A549 (cell line): Measurements from ENCODE around the gene KIAA0825. TPM values are rescaled to one million over a fixed set of nuclear protein-coding genes. Genes with fewer than 3 reads are reported as not detected.

ENCODE experiments used
- ATAC-seq, 2 experiments: fragments of 200-7000 bp in 1 of 2; fragments of >200 bp in 1 of 2; cut with Nextera tagmentation in 1 of 2; cut with Tn5 transposase in 1 of 2; 3 replicates each; pipeline versions ENCODE4 v1.8.0 to v1.9.1; 2018 to 2020; ENCODE audit warnings: mild to moderate bottlenecking in 1 of 2, moderate library complexity in 1 of 2
- CTCF ChIA-PET: fragments of 300-600 bp; sonication (Branson Sonifier 250); formaldehyde crosslinking; extraction: SDS; loops from one replicate; lab custom pipeline; 2021; ENCODE audit warnings: antibody characterized with exemption, inconsistent platforms; lab: Yijun Ruan, JAX
- POLR2A ChIA-PET: fragments of 350-600 bp; formaldehyde crosslinking; extraction: SDS; loops from one replicate; lab custom pipeline; 2021; ENCODE audit warnings: antibody characterized with exemption, inconsistent platforms; lab: Yijun Ruan, JAX
- DNase-seq, 2 experiments: peaks; one replicate each; pipeline versions ENCODE4 v3.0.0 to v3.0.0-alpha.2; 2011 to 2016; ENCODE audit warnings: low read depth in 1 of 2, low spot score in 1 of 2
- FAIRE-seq: peaks from 2 replicates; lab custom pipeline; 2011; peaks lifted over from hg19 to GRCh38; lab: Jason Lieb, UNC
- H3K27ac ChIP-seq, 2 experiments: fragments of >200 bp; sonication (Bioruptor Twin); formaldehyde crosslinking; 3 replicates each; pipeline ENCODE4 v1.5.1; 2016 to 2017
- H3K4me1 ChIP-seq: fragments of >200 bp; sonication (Bioruptor Twin); formaldehyde crosslinking; 3 replicates; pipeline ENCODE4 v1.6.1; 2016
- H3K4me2 ChIP-seq: fragments of >200 bp; sonication (Bioruptor Twin); formaldehyde crosslinking; 3 replicates; pipeline ENCODE4 v1.6.1; 2016
- H3K4me3 ChIP-seq: fragments of >200 bp; sonication (Bioruptor Twin); formaldehyde crosslinking; 3 replicates; pipeline ENCODE4 v1.5.1; 2016
- H3K9me3 ChIP-seq: fragments of >200 bp; sonication (Bioruptor Twin); formaldehyde crosslinking; 3 replicates; pipeline ENCODE4 v1.6.1; 2016
- CBX2 ChIP-seq: fragments of 200-600 bp; sonication (generic); IDR thresholded peaks from 2 replicates; pipeline ENCODE4 v1.6.1; 2016; ENCODE audit warnings: low read depth, mild to moderate bottlenecking, borderline replicate concordance
- CBX8 ChIP-seq: fragments of 200-600 bp; sonication (generic); IDR thresholded peaks from 2 replicates; pipeline ENCODE4 v1.6.1; 2016
- CEBPB ChIP-seq, 2 experiments: fragments of >200 bp in 1 of 2; sonication (Bioruptor Twin) in 1 of 2; formaldehyde crosslinking in 1 of 2; IDR thresholded peaks; 2 replicates each; pipeline ENCODE4 v1.6.1; 2012 to 2016
- EHMT2 ChIP-seq: fragments of 200-600 bp; sonication (generic); IDR thresholded peaks from 2 replicates; pipeline ENCODE4 v1.6.1; 2016; ENCODE audit warnings: antibody characterized with exemption, low read depth, mild to moderate bottlenecking, moderate library complexity
- ESRRA ChIP-seq: fragments of 150-350 bp; IDR thresholded peaks from 2 replicates; pipeline ENCODE4 v1.6.1; 2014; ENCODE audit warnings: mild to moderate bottlenecking, low read length, borderline replicate concordance
- GATA3 ChIP-seq: IDR thresholded peaks from 2 replicates; pipeline ENCODE4 v1.6.1; 2012; ENCODE audit warnings: borderline replicate concordance
- HDAC2 ChIP-seq: fragments of 200-600 bp; sonication (generic); IDR thresholded peaks from 2 replicates; pipeline ENCODE4 v1.6.1; 2016
- HEYL ChIP-seq: fragments of 250-450 bp; sonication (Bioruptor Pico); IDR thresholded peaks from 2 replicates; pipeline ENCODE4 v1.8.0; 2021; ENCODE audit warnings: mild to moderate bottlenecking, moderate library complexity
- HOXB13 ChIP-seq: fragments of 250-450 bp; sonication (Bioruptor Pico); IDR thresholded peaks from 2 replicates; pipeline ENCODE4 v1.5.0; 2020; ENCODE audit warnings: low read depth, mild to moderate bottlenecking, moderate library complexity
- JUNB ChIP-seq: fragments of >200 bp; sonication (Bioruptor Twin); formaldehyde crosslinking; IDR thresholded peaks from 2 replicates; pipeline ENCODE4 v1.6.1; 2016
- KDM1A ChIP-seq: fragments of 200-600 bp; sonication (generic); IDR thresholded peaks from 2 replicates; pipeline ENCODE4 v1.6.1; 2016; ENCODE audit warnings: low read depth, mild to moderate bottlenecking
- MAZ ChIP-seq: fragments of 150-350 bp; IDR thresholded peaks from 2 replicates; pipeline ENCODE4 v1.6.1; 2014; ENCODE audit warnings: antibody characterized with exemption, low read depth, low read length, borderline replicate concordance
- MYC ChIP-seq: IDR thresholded peaks from 2 replicates; pipeline ENCODE4 v1.6.1; 2012; ENCODE audit warnings: mild to moderate bottlenecking, inconsistent platforms, low read length, improper control_type of control experiment, borderline replicate concordance
- NFE2L2 ChIP-seq: fragments of 150-350 bp; conservative IDR thresholded peaks from 2 replicates; pipeline ENCODE4 v1.6.1; 2014; ENCODE audit warnings: low read length
- NR3C1 ChIP-seq: fragments of >200 bp; sonication (Bioruptor Twin); formaldehyde crosslinking; IDR thresholded peaks from 3 replicates; pipeline ENCODE4 v1.6.1; 2017
- RFX5 ChIP-seq: fragments of 450-650 bp; IDR thresholded peaks from 2 replicates; pipeline ENCODE4 v1.7.1; 2014; ENCODE audit warnings: antibody characterized with exemption, mild to moderate bottlenecking, moderate library complexity
- RNF2 ChIP-seq: fragments of 200-600 bp; sonication (generic); IDR thresholded peaks from 2 replicates; pipeline ENCODE4 v1.6.1; 2016; ENCODE audit warnings: low read depth, mild to moderate bottlenecking, antibody characterized with exemption, moderate library complexity, borderline replicate concordance
- WGBS: methylation state at CpG from one replicate; pipeline ENCODE4 v1.1.6; 2017; ENCODE audit errors: missing lambda C conversion rate; 5-methylcytosine and 5-hydroxymethylcytosine counted together
- polyA plus RNA-seq, 4 experiments: library from polyadenylated mRNA; depleted of rRNA in 3 of 4; stranded (reverse); fragments of >200 nt; fragmentation: RNase III in 1 of 4; extraction: RNeasy Plus Mini Kit Qiagen cat#74134 plus additional on column Dnase treatment in 1 of 4; gene quantifications; 2 replicates in 3 of 4; 3 replicates in 1 of 4; pipeline ENCODE4 v1.2.3, GENCODE V29; 2011 to 2017
- TF ChIP-seq, protein P1 (sequence below): IDR thresholded peaks from 2 replicates; pipeline ENCODE4 v1.6.1; 2012; ENCODE audit warnings: low read depth, borderline replicate concordance
- TF ChIP-seq, protein P2 (sequence below): fragments of >200 bp; sonication (Bioruptor Twin); formaldehyde crosslinking; IDR thresholded peaks from 3 replicates; pipeline ENCODE4 v1.5.1; 2016
- TF ChIP-seq, protein P3 (sequence below): fragments of 200-600 bp; sonication (generic); IDR thresholded peaks from 2 replicates; pipeline ENCODE4 v1.6.1; 2016; ENCODE audit warnings: antibody characterized with exemption, mild to moderate bottlenecking, moderate library complexity
- TF ChIP-seq, protein P4 (sequence below): IDR thresholded peaks from 2 replicates; pipeline ENCODE4 v1.6.1; 2012
- TF ChIP-seq, protein P5 (sequence below): fragments of >200 bp; sonication (Bioruptor Twin); formaldehyde crosslinking; IDR thresholded peaks from 3 replicates; pipeline ENCODE4 v1.6.1; 2016

Gene KIAA0825
- polyA plus RNA-seq, 2 of the 4 experiments (the other 2 are of a cell fraction), result 0.57 to 0.80 TPM

DNA sequence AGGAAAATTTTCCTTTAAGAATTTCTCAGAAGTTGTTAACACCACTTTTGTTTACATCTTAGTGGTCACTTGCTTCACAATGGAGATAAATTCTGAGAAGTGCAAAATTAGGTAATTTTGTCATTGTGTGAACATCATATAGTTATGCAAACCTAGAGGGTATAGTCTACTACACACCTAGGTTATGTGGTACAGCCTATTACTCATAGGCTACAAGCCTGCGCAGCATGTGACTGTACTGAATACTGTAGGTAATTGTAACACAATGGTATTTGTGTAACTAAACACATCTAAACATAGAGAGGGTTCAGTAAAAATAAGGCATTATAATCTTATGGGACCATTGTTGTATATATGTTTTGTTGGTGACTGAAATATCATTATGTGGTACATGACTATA is 488.3 kb downstream of the KIAA0825 start:
- FAIRE-seq, result no peak
- no peak for TF ChIP-seq NFE2L2
- TF ChIP-seq HDAC2, result no peak
- TF ChIP-seq, protein P1, sequence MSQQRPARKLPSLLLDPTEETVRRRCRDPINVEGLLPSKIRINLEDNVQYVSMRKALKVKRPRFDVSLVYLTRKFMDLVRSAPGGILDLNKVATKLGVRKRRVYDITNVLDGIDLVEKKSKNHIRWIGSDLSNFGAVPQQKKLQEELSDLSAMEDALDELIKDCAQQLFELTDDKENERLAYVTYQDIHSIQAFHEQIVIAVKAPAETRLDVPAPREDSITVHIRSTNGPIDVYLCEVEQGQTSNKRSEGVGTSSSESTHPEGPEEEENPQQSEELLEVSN, result no peak
- TF ChIP-seq, protein P2, sequence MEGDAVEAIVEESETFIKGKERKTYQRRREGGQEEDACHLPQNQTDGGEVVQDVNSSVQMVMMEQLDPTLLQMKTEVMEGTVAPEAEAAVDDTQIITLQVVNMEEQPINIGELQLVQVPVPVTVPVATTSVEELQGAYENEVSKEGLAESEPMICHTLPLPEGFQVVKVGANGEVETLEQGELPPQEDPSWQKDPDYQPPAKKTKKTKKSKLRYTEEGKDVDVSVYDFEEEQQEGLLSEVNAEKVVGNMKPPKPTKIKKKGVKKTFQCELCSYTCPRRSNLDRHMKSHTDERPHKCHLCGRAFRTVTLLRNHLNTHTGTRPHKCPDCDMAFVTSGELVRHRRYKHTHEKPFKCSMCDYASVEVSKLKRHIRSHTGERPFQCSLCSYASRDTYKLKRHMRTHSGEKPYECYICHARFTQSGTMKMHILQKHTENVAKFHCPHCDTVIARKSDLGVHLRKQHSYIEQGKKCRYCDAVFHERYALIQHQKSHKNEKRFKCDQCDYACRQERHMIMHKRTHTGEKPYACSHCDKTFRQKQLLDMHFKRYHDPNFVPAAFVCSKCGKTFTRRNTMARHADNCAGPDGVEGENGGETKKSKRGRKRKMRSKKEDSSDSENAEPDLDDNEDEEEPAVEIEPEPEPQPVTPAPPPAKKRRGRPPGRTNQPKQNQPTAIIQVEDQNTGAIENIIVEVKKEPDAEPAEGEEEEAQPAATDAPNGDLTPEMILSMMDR, result no peak
- TF ChIP-seq HEYL (CRISPR knock-in tag), result no peak
- TF ChIP-seq, protein P3, sequence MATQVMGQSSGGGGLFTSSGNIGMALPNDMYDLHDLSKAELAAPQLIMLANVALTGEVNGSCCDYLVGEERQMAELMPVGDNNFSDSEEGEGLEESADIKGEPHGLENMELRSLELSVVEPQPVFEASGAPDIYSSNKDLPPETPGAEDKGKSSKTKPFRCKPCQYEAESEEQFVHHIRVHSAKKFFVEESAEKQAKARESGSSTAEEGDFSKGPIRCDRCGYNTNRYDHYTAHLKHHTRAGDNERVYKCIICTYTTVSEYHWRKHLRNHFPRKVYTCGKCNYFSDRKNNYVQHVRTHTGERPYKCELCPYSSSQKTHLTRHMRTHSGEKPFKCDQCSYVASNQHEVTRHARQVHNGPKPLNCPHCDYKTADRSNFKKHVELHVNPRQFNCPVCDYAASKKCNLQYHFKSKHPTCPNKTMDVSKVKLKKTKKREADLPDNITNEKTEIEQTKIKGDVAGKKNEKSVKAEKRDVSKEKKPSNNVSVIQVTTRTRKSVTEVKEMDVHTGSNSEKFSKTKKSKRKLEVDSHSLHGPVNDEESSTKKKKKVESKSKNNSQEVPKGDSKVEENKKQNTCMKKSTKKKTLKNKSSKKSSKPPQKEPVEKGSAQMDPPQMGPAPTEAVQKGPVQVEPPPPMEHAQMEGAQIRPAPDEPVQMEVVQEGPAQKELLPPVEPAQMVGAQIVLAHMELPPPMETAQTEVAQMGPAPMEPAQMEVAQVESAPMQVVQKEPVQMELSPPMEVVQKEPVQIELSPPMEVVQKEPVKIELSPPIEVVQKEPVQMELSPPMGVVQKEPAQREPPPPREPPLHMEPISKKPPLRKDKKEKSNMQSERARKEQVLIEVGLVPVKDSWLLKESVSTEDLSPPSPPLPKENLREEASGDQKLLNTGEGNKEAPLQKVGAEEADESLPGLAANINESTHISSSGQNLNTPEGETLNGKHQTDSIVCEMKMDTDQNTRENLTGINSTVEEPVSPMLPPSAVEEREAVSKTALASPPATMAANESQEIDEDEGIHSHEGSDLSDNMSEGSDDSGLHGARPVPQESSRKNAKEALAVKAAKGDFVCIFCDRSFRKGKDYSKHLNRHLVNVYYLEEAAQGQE, result no peak
- no peak for TF ChIP-seq MAZ
- no peak for TF ChIP-seq GATA3

DNA sequence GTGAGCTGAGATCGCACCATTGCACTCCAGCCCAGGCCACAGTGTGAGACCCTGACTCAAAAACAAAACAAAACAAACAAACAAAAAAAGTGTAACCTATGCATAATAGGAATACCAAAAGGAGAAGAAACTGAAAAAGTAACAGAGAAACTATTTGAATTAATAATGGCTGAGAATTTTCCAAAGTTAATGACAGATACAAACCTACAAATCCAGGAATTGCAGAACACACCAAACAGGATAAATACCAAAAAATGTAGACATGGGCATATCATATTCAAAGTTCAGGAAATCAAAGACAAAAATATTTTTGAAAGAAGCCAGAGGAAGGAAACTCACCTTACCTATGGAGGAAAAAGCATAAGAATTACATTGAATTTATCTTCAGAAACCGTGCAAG is 493.3 kb downstream of the KIAA0825 start:
- Histone ChIP-seq H3K4me2 (no peak overlapping the region), H3K9me3 (peaks cover 6% of the 10 kb centered on the region; the same call in 1 of the 3 replicates), H3K4me3 (no peak overlapping the region), H3K27ac (no peak overlapping the region), H3K4me1 (no peaks in the 10 kb centered on the region)
- 18% methylated on average over 2 of the region's 2 CpGs for WGBS
- POLR2A ChIA-PET, result no interaction called here
- TF ChIP-seq, protein P3, result no peak
- no peak for TF ChIP-seq CBX2
- TF ChIP-seq MYC, result no peak
- TF ChIP-seq NR3C1, result no peak
- TF ChIP-seq KDM1A, result no peak
- TF ChIP-seq, protein P4, sequence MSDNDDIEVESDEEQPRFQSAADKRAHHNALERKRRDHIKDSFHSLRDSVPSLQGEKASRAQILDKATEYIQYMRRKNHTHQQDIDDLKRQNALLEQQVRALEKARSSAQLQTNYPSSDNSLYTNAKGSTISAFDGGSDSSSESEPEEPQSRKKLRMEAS, result no peak
- TF ChIP-seq EHMT2, result no peak
- no peak for TF ChIP-seq ESRRA
- TF ChIP-seq CBX8, result no peak
- TF ChIP-seq, protein P2, result no peak
- TF ChIP-seq RNF2, result no peak
- no peak for TF ChIP-seq HOXB13 (CRISPR knock-in tag)
- no peak for TF ChIP-seq RFX5
- TF ChIP-seq, protein P5, sequence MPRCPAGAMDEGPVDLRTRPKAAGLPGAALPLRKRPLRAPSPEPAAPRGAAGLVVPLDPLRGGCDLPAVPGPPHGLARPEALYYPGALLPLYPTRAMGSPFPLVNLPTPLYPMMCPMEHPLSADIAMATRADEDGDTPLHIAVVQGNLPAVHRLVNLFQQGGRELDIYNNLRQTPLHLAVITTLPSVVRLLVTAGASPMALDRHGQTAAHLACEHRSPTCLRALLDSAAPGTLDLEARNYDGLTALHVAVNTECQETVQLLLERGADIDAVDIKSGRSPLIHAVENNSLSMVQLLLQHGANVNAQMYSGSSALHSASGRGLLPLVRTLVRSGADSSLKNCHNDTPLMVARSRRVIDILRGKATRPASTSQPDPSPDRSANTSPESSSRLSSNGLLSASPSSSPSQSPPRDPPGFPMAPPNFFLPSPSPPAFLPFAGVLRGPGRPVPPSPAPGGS, result no peak
- no peak for TF ChIP-seq MAZ
- no peak for TF ChIP-seq CEBPB (IDR thresholded peaks at IDR 0.05)
- no peak for TF ChIP-seq JUNB
- DNase-seq, result no peak
- no peak for FAIRE-seq
- ATAC-seq, result no peak
- CTCF ChIA-PET, result no interaction called here

More for the DNA sequence above, 488.3 kb downstream of the KIAA0825 start:
- no peak for ATAC-seq
- no peak overlapping the region for H3K4me3 ChIP-seq
- CTCF ChIA-PET, result no interaction called here
- DNase-seq, result no peak
- peaks cover 3% of the 10 kb centered on the region; the same call in 1 of the 3 replicates for H3K9me3 ChIP-seq
- 92% methylated on average over 1 of the region's 1 CpG for WGBS
- H3K4me2 ChIP-seq, result no peak overlapping the region
- POLR2A ChIA-PET, result no interaction called here
- H3K4me1 ChIP-seq, result no peaks in the 10 kb centered on the region
- H3K27ac ChIP-seq, result no peak overlapping the region
